CD4-positive, alpha-beta T cell (primary cell): ENCODE results near the gene CSNK2B. TPM values are rescaled to one million over a fixed set of nuclear protein-coding genes. Genes with fewer than 3 reads are reported as not detected.

Experiments
- ATAC-seq: fragments of 200-7000 bp; cut with Tn5 transposase; one replicate; pipeline ENCODE4 v1.10.0; 2022; ENCODE audit warnings: mild to moderate bottlenecking; ENCODE audit not compliant: poor library complexity
- CTCF ChIA-PET: fragments of 350-600 bp; sonication (Branson Sonifier 250); formaldehyde crosslinking; loops from one replicate; lab custom pipeline; 2021; ENCODE audit warnings: antibody characterized with exemption, inconsistent platforms; lab: Charles Lee
- POLR2A ChIA-PET: fragments of 350-600 bp; sonication (Branson Sonifier 250); formaldehyde crosslinking; loops from one replicate; lab custom pipeline; 2021; ENCODE audit warnings: antibody characterized with exemption, inconsistent platforms; lab: Charles Lee
- DNase-seq, 14 experiments: peaks; one replicate each; pipeline ENCODE4 v3.0.0-alpha.2; 2013 to 2020; ENCODE audit warnings: mixed read lengths in 2 of 14
- H3K27ac ChIP-seq, 2 donors: one replicate each; pipeline versions ENCODE4 v1.5.1 to v1.7.0; 2013; ENCODE audit warnings: low read length in 2 of 2, low read depth in 1 of 2, mild to moderate bottlenecking in 1 of 2
- H3K27me3 ChIP-seq, 2 experiments: 1 replicate in 1 of 2; 2 replicates in 1 of 2; pipeline versions ENCODE4 v1.6.1 to v1.7.0; 2013; ENCODE audit warnings: low read length in 2 of 2, control low read depth in 1 of 2, mild to moderate bottlenecking in 1 of 2, moderate library complexity in 1 of 2; ENCODE audit not compliant: insufficient read depth in 2 of 2, control insufficient read depth in 1 of 2
- H3K36me3 ChIP-seq: one replicate; pipeline ENCODE4 v1.6.1; 2013; ENCODE audit warnings: low read length, control low read depth; ENCODE audit not compliant: insufficient read depth
- H3K4me1 ChIP-seq: one replicate; pipeline ENCODE4 v1.6.1; 2013; ENCODE audit warnings: low read length, control low read depth; ENCODE audit not compliant: insufficient read depth
- H3K4me3 ChIP-seq: one replicate; pipeline ENCODE4 v1.5.1; 2013; ENCODE audit warnings: mild to moderate bottlenecking, low read length, moderate library complexity
- H3K9me3 ChIP-seq, 2 experiments: 1 replicate in 1 of 2; 2 replicates in 1 of 2; pipeline versions ENCODE4 v1.6.1 to v1.7.0; 2013; ENCODE audit warnings: low read length in 2 of 2, mild to moderate bottlenecking in 2 of 2, control low read depth in 1 of 2, moderate library complexity in 1 of 2; ENCODE audit not compliant: control insufficient read depth in 1 of 2, insufficient read depth in 1 of 2
- H3K27ac Mint-ChIP-seq: one replicate; pipeline ENCODE4 v1.8.0; 2020; ENCODE audit warnings: mixed read lengths
- H3K27me3 Mint-ChIP-seq: one replicate; pipeline ENCODE4 v1.8.0; 2021; ENCODE audit warnings: mixed read lengths
- H3K36me3 Mint-ChIP-seq: one replicate; pipeline ENCODE4 v1.8.0; 2021; ENCODE audit warnings: low read depth, mixed read lengths
- H3K4me1 Mint-ChIP-seq: one replicate; pipeline ENCODE4 v1.8.0; 2021; ENCODE audit warnings: low read depth, mixed read lengths
- H3K4me3 Mint-ChIP-seq: one replicate; pipeline ENCODE4 v1.8.0; 2020; ENCODE audit warnings: mild to moderate bottlenecking, mixed read lengths
- H3K9me3 Mint-ChIP-seq: one replicate; pipeline ENCODE4 v1.8.0; 2020; ENCODE audit warnings: mixed read lengths
- intact Hi-C, 2 experiments: fragments of 100-400 bp; cut with DNase I in 1 of 2; cut with micrococcal nuclease in 1 of 2; formaldehyde crosslinking; loops; one replicate each; pipeline versions ENCODE4 v1.15.1 to v1.9.0; 2023 to 2025; cut with DNase I, micrococcal nuclease
- total RNA-seq, 174 experiments: library from RNA in 2 of 174; stranded (reverse) in 2 of 174; gene quantifications; one replicate each; pipeline ENCODE4 v1.2.3 and lab custom pipeline; 2021 to 2026
- TF ChIP-seq, protein P1 (sequence below): fragments of 200-600 bp; IDR thresholded peaks from one replicate; pipeline ENCODE4 v1.8.0; 2022; ENCODE audit warnings: antibody characterized with exemption, mild to moderate bottlenecking

The CSNK2B gene
- total RNA-seq, 2 experiments from 2014 or later: 88.0 to 92.6 TPM

DNA sequence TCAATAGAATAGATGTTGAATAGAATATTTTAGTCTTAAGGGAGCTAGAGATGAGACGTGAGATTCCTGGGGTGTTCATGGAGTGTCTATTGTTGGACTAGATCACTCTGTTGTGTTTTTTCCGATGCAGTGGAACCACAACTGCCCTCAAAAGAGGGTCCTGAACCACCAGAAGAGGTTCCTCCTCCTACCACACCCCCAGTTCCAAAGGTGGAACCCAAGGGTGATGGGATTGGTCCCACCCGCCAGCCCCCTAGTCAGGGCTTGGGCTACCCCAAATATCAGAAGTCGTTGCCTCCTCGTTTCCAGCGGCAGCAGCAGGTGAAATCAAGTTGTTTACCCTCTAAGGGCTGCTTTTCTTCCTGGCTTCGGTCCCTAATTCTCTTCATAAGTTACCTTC is 36.9 kb upstream of the CSNK2B start:
- intact Hi-C loops: no loop called here
- no peak overlapping the region for H3K4me3 ChIP-seq
- no peaks in the 10 kb centered on the region for H3K27me3 ChIP-seq
- Mint-ChIP-seq H3K27me3 (no peaks in the 10 kb centered on the region), H3K36me3 (peaks cover 97% of the 10 kb centered on the region), H3K27ac (no peak overlapping the region), H3K4me1 (no peaks in the 10 kb centered on the region), H3K4me3 (no peak overlapping the region), H3K9me3 (no peaks in the 10 kb centered on the region)
- no peaks in the 10 kb centered on the region for H3K9me3 ChIP-seq
- CTCF ChIA-PET: interaction anchor here (0.6 kb wide), 1 partner anchor 77 kb away, joined by 4 read pairs; no protein-coding TSS in a partner anchor
- ATAC-seq (no peak), DNase-seq (no peak)
- TF ChIP-seq, protein P1, sequence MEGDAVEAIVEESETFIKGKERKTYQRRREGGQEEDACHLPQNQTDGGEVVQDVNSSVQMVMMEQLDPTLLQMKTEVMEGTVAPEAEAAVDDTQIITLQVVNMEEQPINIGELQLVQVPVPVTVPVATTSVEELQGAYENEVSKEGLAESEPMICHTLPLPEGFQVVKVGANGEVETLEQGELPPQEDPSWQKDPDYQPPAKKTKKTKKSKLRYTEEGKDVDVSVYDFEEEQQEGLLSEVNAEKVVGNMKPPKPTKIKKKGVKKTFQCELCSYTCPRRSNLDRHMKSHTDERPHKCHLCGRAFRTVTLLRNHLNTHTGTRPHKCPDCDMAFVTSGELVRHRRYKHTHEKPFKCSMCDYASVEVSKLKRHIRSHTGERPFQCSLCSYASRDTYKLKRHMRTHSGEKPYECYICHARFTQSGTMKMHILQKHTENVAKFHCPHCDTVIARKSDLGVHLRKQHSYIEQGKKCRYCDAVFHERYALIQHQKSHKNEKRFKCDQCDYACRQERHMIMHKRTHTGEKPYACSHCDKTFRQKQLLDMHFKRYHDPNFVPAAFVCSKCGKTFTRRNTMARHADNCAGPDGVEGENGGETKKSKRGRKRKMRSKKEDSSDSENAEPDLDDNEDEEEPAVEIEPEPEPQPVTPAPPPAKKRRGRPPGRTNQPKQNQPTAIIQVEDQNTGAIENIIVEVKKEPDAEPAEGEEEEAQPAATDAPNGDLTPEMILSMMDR: no peak
- H3K36me3 ChIP-seq: peaks cover 100% of the 10 kb centered on the region
- peaks cover 2% of the 10 kb centered on the region for H3K4me1 ChIP-seq
- POLR2A ChIA-PET: interaction anchor here (2.1 kb wide), 1 partner anchor 23 kb away, joined by 6 read pairs; the partner anchor contains the start of gene BAG6
- no peak overlapping the region for H3K27ac ChIP-seq

DNA sequence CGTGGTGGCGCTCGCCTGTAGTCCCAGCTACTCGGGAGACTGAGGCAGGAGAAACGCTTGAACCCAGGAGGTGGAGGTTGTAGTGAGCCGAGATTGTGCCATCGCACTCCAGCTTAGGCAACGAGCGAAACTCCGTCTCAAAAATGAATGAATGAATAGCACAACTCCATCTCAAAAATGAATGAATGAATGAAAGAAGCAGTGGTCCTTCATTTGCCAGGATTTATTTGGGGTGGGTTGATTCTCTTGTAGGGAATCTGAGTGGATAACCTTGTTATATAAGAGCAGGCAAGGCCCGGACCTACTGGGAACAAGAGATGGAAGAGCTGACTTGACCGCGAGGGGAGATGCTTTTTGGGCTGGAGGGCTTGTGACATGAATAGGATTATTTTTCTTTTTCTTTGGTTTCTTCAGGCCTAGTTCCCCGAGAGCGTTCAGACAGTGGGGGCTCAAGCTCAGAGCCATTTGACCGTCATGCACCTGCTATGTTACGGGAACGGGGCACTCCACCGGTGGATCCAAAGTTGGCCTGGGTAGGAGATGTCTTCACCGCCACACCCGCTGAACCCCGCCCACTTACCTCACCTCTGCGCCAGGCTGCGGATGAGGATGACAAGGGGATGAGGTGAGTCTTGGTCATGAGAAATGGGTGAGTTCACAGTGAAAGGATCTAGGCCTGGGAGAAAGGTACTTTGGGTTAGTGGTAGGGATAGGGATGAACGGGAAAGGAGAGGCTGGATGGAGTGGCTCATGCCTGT is 35.5 kb upstream of the CSNK2B start:
- no peaks in the 10 kb centered on the region for H3K4me1 Mint-ChIP-seq
- ChIA-PET POLR2A (interaction anchor here (2.1 kb wide), 1 partner anchor 22 kb away, joined by 6 read pairs; the partner anchor contains the start of gene BAG6), CTCF (no interaction called here)
- H3K36me3 Mint-ChIP-seq: peaks cover 99% of the 10 kb centered on the region
- ATAC-seq (no peak), DNase-seq (no peak)
- no peak overlapping the region for H3K27ac ChIP-seq
- H3K27me3 ChIP-seq: no peaks in the 10 kb centered on the region
- H3K9me3 ChIP-seq: no peaks in the 10 kb centered on the region
- peaks cover 100% of the 10 kb centered on the region for H3K36me3 ChIP-seq
- H3K27me3 Mint-ChIP-seq: no peaks in the 10 kb centered on the region
- H3K4me3 ChIP-seq: no peak overlapping the region
- no peak overlapping the region for H3K27ac Mint-ChIP-seq
- intact Hi-C loops: no loop called here
- H3K4me3 Mint-ChIP-seq: no peak overlapping the region
- TF ChIP-seq, protein P1: no peak
- H3K4me1 ChIP-seq: peaks cover 2% of the 10 kb centered on the region
- H3K9me3 Mint-ChIP-seq: no peaks in the 10 kb centered on the region

DNA sequence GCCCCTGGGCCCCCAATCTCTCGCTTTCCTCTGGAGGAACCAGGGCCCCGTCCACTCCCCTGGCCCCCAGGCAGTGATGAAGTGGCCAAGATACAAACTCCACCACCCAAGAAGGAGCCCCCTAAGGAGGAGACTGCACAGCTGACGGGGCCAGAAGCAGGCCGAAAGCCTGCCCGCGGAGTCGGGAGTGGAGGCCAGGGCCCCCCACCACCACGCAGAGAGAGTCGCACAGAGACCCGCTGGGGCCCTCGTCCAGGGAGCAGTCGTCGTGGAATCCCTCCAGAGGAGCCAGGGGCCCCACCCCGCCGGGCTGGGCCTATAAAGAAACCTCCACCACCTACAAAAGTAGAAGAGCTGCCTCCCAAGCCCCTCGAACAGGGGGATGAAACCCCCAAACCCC is 34.7 kb upstream of the CSNK2B start:
- no peak overlapping the region for H3K27ac Mint-ChIP-seq
- peaks cover 99% of the 10 kb centered on the region for H3K36me3 Mint-ChIP-seq
- Histone ChIP-seq H3K4me1 (peaks cover 2% of the 10 kb centered on the region), H3K4me3 (no peak overlapping the region), H3K9me3 (no peaks in the 10 kb centered on the region), H3K27ac (no peak overlapping the region), H3K27me3 (no peaks in the 10 kb centered on the region), H3K36me3 (peaks cover 100% of the 10 kb centered on the region)
- no peaks in the 10 kb centered on the region for H3K9me3 Mint-ChIP-seq
- TF ChIP-seq, protein P1: no peak
- ATAC-seq (no peak), DNase-seq (no peak)
- ChIA-PET POLR2A (no interaction called here), CTCF (no interaction called here)
- no peaks in the 10 kb centered on the region for H3K27me3 Mint-ChIP-seq
- intact Hi-C loops: no loop called here
- H3K4me3 Mint-ChIP-seq: no peak overlapping the region
- no peaks in the 10 kb centered on the region for H3K4me1 Mint-ChIP-seq
